ENCODE measurements around the gene QSOX1.

QSOX1 gene

DNA sequence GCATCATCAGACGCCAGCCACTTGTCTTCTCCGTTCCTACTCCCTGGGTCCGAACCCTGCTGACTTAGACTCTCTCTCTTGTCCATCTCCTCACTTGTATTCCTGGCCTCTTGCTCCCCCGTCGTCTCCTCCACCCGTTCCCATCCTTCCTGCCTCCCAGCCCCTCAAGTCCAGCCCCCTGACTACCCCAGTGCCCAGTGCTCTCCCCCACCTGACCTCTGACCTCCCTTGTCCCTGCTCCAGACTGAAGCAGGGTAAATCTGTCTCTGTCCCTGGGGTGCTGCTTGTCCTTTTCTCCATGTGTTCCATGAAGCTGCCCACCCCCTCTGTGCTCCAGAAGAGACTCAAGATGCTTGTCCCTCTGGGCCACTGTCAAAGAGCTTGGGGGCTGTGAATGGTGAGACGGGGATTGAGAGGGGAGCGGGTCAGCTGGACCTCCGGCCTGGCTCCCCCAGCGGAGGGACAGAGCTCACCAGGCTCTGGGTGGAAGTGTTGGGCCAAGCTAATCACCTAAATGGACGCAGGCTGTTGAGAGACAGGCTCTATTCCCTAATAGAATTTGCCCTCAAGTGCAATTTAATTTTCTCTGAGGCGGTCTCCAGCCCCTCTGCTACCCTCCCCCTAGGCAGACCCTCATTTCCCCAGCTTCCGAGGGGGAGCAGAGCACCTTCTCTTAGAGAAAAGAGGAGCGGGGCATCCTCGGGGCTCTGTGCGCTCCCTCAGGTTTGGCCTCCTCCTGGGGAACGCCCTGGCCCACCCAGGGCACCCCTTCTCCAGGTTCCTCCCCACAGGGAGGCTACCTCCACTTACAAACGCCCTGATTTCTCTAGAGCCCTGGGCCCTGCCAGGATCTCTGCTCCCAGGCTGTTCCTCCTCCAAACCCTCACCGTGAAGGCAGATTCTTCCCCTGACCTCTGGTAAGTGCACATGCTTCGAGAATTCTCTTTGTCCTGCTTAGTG lies 64.4 kb downstream of the QSOX1 start:
- no peaks in the 10 kb centered on the region for H3K36me3 Mint-ChIP-seq (ENCODE audit: low read depth)
- ATAC-seq (no peak), DNase-seq (no peak)
- H3K4me1 Mint-ChIP-seq: peaks cover 3% of the 10 kb centered on the region
- no peak overlapping the region for H3K4me3 Mint-ChIP-seq
- H3K27me3 Mint-ChIP-seq: peaks cover 15% of the 10 kb centered on the region
- H3K9me3 Mint-ChIP-seq: no peaks in the 10 kb centered on the region
- H3K27ac Mint-ChIP-seq: no peak overlapping the region

DNA sequence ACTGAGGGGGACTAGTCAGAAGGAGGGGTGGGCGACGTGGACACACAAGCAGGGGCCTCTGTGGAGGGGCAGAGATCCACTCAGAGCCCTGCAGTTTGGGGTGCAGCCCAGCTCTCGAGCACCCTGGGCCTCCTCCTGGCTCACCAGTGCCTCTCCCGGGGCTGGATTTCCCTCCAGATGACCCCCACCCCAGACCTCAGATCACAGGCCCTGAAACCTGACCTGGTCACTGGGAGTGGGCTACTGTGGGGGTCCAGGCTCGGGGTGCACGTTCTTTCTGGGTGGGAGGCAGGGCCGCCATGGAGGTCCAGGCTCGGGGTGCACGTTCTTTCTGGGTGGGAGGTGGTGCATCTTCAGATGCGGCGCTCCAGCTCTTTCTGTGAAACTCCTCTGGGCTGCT lies 65.1 kb downstream of the QSOX1 start:
- ATAC-seq (no peak), DNase-seq (no peak)
- Mint-ChIP-seq H3K9me3 (no peaks in the 10 kb centered on the region), H3K36me3 (ENCODE audit: low read depth) (no peaks in the 10 kb centered on the region), H3K4me3 (no peak overlapping the region), H3K27ac (no peak overlapping the region), H3K27me3 (peaks cover 21% of the 10 kb centered on the region), H3K4me1 (peaks cover 3% of the 10 kb centered on the region)

DNA sequence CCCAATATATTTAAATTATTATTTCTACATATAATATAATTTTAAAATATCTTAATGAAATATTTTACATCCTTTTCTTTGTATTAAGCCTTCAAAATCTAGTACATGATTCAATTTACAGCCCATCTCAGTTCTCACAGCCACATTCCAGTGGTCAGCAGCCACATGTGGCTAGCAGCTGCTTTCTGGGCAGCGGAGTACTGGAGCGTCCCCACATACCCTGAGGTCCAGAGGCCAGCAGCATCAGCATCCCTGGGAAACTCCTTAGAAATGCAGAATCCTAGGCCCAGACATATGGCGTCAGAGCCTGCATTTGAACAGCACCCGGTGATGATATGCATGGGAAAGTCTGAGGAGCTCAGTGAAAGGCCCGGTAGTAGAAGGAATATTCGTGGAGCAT lies 66.8 kb downstream of the QSOX1 start:
- Mint-ChIP-seq H3K9me3 (no peaks in the 10 kb centered on the region), H3K36me3 (ENCODE audit: low read depth) (no peaks in the 10 kb centered on the region), H3K27ac (no peak overlapping the region), H3K4me3 (no peak overlapping the region), H3K4me1 (no peaks in the 10 kb centered on the region), H3K27me3 (peaks cover 34% of the 10 kb centered on the region)
- ATAC-seq: no peak
- no peak for DNase-seq

DNA sequence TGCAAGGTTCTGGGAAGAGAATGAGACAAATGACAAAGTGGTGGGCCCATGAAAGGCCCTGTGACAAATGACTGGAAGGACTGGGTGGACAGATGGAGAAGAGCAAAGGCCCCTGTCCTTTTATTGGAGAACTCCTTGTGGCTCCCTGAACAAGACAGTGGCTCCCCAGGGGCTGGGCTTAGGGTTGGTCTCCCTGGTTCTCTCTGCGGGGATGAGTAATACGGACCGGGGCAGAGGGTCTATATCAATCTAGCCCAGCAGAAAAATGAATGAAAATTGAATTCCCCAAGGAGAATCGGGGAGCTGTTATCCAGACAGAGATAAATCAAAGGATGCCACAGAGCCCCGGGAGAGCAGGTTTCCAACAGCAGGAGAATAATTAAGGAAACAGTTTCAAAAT lies 70.2 kb downstream of the QSOX1 start:
- Mint-ChIP-seq H3K4me3 (no peak overlapping the region), H3K27me3 (peaks cover 58% of the 10 kb centered on the region), H3K4me1 (peaks cover 4% of the 10 kb centered on the region), H3K9me3 (no peaks in the 10 kb centered on the region), H3K36me3 (ENCODE audit: low read depth) (no peaks in the 10 kb centered on the region), H3K27ac (no peak overlapping the region)
- DNase-seq (no peak), ATAC-seq (no peak)

DNA sequence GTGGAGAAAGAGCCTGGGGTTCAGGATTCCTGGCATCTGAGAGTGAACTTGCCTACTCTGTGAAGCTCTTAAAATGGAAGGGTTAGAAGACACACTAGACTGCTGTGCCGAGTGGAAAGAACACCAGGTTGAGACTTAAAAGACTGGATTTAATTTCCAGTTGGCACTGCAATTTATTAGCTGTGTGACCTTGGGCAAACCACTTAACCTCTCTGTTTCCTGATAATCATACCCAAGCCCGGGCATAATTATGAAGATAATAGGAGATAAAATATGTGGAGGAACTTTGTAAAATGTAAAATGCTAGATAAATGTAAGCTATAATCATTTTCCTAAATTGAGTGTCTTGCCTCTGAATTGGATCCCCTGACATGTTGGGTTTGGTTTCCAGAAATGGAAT lies 70.7 kb downstream of the QSOX1 start:
- Mint-ChIP-seq H3K36me3 (ENCODE audit: low read depth) (no peaks in the 10 kb centered on the region), H3K9me3 (no peaks in the 10 kb centered on the region), H3K27ac (no peak overlapping the region), H3K27me3 (peaks cover 60% of the 10 kb centered on the region), H3K4me3 (no peak overlapping the region), H3K4me1 (peaks cover 4% of the 10 kb centered on the region)
- DNase-seq: no peak
- ATAC-seq: no peak

DNA sequence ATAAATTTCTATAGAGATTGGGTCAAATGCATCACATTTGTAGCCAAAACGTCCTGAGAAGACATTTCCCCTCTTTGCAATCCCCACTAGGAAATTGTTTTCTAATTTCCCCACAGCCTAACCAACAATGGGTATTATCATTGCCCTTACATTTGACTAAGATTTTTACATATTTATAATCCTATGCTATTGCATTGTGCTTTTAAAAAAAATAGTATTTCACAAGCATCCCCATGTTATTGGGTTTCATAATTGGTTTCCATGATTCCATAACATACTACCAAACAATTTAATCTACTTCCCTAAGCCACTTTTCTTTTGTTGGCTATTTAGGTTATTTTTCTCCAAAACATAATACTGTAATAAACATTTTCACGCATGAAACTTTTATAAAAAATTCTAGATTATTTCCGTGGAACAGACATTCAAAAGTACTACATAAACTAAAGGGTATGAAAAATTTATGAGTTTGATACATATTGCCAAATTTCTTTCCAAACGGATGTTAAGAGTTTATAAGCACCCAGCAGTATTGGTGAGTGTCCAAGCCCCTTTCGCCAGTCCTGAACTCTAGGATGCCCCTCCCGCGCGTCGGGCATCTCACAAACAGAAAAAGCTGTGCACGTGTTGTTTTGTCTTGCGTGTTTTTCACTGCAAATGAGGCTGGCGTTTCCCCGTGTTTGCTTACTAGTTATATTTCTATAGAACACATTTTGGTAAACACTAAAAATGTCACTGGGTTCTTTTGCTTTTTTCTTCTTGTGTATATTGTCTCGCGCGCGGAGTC lies 73.4 kb downstream of the QSOX1 start:
- H3K4me3 Mint-ChIP-seq: no peak overlapping the region
- peaks cover 15% of the 10 kb centered on the region for H3K4me1 Mint-ChIP-seq
- ATAC-seq (no peak), DNase-seq (no peak)
- no peaks in the 10 kb centered on the region for H3K36me3 Mint-ChIP-seq (ENCODE audit: low read depth)
- peaks cover 75% of the 10 kb centered on the region for H3K27me3 Mint-ChIP-seq
- H3K9me3 Mint-ChIP-seq: no peaks in the 10 kb centered on the region
- H3K27ac Mint-ChIP-seq: peak overlapping the region; percentile 18

DNA sequence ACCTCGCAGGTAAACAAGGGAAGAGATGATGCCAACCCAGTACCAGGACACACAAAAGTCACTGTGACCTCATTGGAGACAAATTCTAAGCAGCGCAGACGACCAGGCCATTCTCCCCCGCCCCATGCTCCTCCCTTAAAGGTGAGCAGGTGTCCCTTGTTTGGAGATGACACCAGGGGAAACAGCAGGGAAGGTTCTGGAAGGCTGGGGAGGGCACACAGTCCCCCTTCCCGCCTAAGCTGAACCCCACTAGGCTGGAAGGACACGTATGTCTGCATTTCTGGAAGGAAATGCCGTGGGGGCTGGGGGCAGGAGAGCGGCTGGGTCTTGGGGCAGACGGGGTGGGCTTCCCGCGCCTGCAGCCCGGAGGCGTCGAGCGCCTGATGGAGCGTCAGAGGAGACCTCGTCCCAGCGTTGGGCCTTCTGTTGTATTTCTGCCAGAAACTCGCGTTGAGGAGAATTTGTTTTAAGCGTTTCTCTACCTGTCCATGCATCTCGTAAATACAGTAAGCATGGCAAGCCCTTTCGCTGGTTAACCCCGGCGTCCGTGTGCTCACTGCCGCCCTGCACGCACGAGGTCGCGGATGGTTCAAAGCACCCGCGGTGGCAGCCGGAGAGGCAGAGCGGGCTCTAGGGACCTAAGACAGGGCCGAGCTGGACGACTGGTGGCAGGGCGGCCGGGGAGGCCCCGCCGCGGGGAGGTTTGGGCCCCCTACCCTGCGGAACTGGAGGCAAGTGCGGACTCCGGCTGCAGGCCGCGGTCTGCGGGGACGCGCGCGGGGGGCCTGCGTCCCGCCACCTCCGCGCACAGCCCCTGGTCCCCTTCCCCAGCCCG lies 74.2 kb downstream of the QSOX1 start:
- ATAC-seq (no peak), DNase-seq (no peak)
- Mint-ChIP-seq H3K4me3 (peak overlapping the region; percentile 36), H3K36me3 (ENCODE audit: low read depth) (no peaks in the 10 kb centered on the region), H3K4me1 (peaks cover 20% of the 10 kb centered on the region), H3K27ac (peak overlapping the region; percentile 18), H3K9me3 (no peaks in the 10 kb centered on the region), H3K27me3 (peaks cover 77% of the 10 kb centered on the region)

DNA sequence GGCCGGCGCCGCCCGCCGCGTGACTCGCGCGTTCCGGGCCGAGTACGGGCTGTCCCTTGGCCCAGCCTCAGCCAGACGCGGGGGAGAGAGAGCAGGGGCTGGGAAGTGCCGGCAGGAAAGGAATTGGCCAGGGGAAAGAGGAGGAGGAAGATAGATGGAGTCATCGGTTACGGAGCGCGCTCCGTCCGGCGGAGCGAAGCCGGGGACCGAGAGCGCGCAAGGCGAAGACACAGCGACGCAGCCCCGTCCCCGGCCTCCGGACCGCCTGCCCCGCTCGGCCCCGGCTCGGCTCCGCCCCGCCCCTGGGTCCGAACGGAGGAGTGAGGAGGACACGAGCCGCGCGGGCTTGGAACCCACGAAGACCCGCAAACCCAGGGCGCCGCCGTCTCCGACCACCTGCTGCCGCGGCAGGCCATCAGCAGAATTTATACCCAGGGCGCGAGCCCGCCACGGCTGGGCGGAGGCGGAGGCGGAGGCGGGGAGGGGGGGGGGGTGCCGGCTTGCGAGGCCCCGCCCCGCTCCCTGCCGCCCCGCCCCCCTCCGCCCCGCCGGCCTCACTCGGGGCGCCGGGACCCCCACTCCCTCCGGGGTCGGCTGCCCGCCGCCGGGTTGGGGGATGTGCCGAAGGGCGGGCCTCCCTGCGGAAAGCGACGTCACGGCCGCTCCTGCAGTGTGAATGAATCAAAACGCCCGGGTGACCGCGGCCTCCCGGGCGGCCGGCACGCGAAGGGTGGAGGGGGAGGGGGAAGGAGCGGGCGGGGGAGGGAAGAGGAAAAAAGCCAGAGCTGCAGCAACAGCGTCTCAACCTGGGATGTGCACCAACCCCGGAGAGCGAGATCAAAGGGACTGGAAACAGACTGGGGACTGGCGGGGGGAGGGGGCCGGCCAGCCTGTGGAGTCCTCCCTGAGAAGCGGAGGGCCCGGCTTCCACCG lies 75.1 kb downstream of the QSOX1 start, which contains the start of gene LHX4:
Gene LHX4 (plus strand): TSS at position 782 of the 933 bp plus-strand sequence. CDS start 266 bp downstream, outside the sequence.
- peak; percentile 37 for DNase-seq
- H3K27me3 Mint-ChIP-seq: peaks cover 79% of the 10 kb centered on the region
- H3K36me3 Mint-ChIP-seq (ENCODE audit: low read depth): no peaks in the 10 kb centered on the region
- no peak within 1 kb of the TSS for H3K27ac Mint-ChIP-seq
- peaks cover 28% of the 10 kb centered on the region for H3K4me1 Mint-ChIP-seq
- no peaks in the 10 kb centered on the region for H3K9me3 Mint-ChIP-seq
- ATAC-seq: peak; percentile 30
- H3K4me3 Mint-ChIP-seq: peak within 1 kb of the TSS; percentile 64

DNA sequence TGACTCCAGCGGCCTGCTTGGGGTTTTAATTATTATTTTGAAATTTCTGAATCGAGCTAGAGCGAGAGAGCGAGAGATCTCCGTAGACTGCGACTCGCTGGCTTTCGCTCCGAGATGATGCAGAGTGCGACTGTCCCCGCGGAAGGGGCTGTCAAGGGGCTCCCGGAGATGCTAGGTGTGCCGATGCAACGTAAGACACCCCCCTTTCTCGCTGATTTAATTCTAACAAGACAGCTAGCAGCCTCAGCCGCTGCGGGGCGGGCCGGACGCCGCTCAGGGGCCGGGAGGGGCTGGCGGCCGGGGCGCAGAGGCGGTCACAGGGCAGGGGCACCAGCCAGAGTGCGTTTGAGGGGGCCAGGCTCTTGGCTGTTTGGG lies 75.7 kb downstream of the QSOX1 start:
- no peaks in the 10 kb centered on the region for H3K9me3 Mint-ChIP-seq
- DNase-seq: no peak
- no peak for ATAC-seq
- H3K4me3 Mint-ChIP-seq: peak overlapping the region; percentile 64
- peaks cover 31% of the 10 kb centered on the region for H3K4me1 Mint-ChIP-seq
- peaks cover 78% of the 10 kb centered on the region for H3K27me3 Mint-ChIP-seq
- no peaks in the 10 kb centered on the region for H3K36me3 Mint-ChIP-seq (ENCODE audit: low read depth)
- no peak overlapping the region for H3K27ac Mint-ChIP-seq

DNA sequence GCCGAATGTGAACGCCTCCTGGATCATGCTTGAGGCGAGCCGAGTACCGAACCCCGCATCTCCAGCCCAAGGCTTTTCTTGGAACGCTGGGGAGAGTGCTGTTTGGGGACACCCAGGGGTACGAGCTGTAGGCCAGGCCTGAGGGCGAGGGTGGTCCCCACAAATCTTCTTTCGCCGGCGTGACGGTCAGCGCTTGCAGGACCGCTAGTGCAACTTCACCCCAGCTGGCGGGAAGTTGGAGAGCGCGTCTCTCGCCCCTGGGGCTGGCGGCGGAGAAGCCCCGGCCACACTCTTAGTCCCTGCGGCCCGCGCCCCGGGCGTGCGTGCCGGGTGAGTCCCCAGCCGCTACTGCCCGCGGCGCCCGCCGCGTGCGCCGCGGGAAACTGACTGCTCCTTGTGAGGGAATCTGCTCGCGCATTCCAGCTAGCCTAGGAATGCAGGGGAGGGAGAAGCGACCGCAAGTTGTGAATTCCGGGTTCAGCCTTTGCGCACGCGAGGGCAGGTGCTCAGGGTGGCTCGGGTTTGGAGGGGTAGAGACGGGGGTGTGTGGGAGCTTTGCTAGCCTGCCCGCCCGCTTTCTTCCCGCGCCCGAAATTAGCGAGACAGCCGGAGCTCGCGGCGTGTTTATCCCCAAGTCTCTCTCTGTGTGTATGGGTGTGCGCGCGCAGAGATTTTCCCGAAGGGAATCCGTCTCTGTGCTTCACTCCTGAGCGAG lies 76.3 kb downstream of the QSOX1 start:
- ATAC-seq: no peak
- no peaks in the 10 kb centered on the region for H3K36me3 Mint-ChIP-seq (ENCODE audit: low read depth)
- H3K27me3 Mint-ChIP-seq: peaks cover 79% of the 10 kb centered on the region
- H3K9me3 Mint-ChIP-seq: no peaks in the 10 kb centered on the region
- peak overlapping the region; percentile 64 for H3K4me3 Mint-ChIP-seq
- H3K4me1 Mint-ChIP-seq: peaks cover 34% of the 10 kb centered on the region
- H3K27ac Mint-ChIP-seq: no peak overlapping the region
- no peak for DNase-seq

DNA sequence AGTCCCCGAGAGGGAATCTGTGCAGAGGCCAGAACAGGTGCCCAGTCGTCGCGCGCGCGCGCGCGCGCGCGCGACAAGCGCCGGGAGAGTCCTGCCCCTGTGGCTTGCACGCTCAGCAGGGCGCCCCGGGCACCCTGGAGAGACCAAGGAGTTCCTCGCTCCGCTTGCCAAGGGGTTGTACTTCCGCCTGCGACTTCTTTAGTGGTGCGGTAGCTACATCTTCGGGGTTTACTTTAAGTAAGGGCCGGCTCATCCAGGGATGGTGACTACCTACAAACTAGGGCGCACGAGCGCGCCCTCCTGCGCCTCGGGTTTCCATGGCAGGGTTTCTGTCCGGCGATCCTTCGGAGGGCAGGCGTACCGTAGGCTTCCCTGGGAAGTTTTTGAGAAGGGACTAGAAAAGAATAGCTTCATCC lies 76.8 kb downstream of the QSOX1 start:
- peaks cover 35% of the 10 kb centered on the region for H3K4me1 Mint-ChIP-seq

DNA sequence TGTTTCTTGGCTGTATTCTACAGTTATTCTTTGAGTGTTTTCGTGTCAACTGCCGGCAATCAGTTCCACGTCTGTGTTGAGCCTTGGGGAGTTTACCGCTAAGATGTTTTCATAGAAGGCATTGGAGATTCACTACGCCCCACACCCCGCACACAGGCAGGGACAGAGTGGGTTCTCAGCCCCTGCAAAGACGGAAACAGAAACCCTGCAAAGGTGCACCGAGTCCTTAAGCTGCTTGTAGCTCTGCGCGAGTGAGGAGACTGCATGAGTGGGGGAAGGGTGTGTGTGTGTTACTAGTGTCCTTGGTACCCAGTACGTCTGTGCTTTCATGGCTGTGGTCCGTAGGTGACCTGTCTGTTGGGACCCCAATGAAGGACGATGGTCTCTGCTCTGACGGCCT lies 77.3 kb downstream of the QSOX1 start:
- Mint-ChIP-seq H3K9me3 (no peaks in the 10 kb centered on the region), H3K27me3 (peaks cover 82% of the 10 kb centered on the region), H3K4me3 (peak overlapping the region; percentile 64), H3K36me3 (ENCODE audit: low read depth) (no peaks in the 10 kb centered on the region), H3K27ac (no peak overlapping the region), H3K4me1 (peaks cover 35% of the 10 kb centered on the region)
- ATAC-seq (no peak), DNase-seq (no peak)

More for the DNA sequence above, 76.8 kb downstream of the QSOX1 start:
- ATAC-seq (no peak), DNase-seq (peak; percentile 15)
- Mint-ChIP-seq H3K9me3 (no peaks in the 10 kb centered on the region), H3K4me3 (peak overlapping the region; percentile 64), H3K27ac (no peak overlapping the region), H3K36me3 (ENCODE audit: low read depth) (no peaks in the 10 kb centered on the region), H3K27me3 (peaks cover 82% of the 10 kb centered on the region)

DNA sequence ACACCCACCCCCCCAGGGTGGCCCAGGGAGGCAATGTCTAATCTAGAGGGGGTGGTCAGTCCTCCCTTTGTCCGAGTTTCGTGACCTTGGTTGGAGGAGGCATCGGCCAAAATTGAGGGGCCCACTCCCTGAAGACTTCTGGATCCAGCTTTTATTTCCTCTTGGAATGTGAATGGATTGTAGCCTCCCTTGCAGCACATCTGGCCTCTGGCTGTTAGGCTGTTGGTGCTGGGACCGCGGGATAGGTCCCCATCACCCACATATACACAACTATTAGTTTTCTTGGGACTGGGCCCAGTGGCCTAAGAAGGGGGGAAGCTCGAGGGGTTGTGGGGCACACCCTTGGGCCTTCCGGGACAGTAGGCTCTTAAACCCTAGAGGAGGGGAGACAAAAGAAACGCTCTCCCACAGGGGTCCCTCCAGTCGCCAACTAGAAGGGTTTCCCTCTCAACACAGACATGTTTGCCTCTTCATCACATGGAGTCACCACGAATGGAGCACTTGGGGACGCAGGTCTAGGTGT lies 77.9 kb downstream of the QSOX1 start:
- ATAC-seq: no peak
- DNase-seq: no peak
- H3K4me3 Mint-ChIP-seq: no peak overlapping the region
- peaks cover 35% of the 10 kb centered on the region for H3K4me1 Mint-ChIP-seq
- H3K36me3 Mint-ChIP-seq (ENCODE audit: low read depth): no peaks in the 10 kb centered on the region
- no peaks in the 10 kb centered on the region for H3K9me3 Mint-ChIP-seq
- peaks cover 84% of the 10 kb centered on the region for H3K27me3 Mint-ChIP-seq
- H3K27ac Mint-ChIP-seq: no peak overlapping the region

All from activated naive CD8-positive, alpha-beta T cell treated with anti-CD3 and anti-CD28 coated beads, Interleukin-2, amount 50 U/mL, for 24 hours (primary cell).